Upper lobe of right lung (tissue), 1 donor: ENCODE data around the gene RAMAC. TPM values are rescaled to one million over a fixed set of nuclear protein-coding genes. Genes with fewer than 3 reads are reported as not detected.

Experiments
- ATAC-seq: fragments of 200-7000 bp; cut with Tn5 transposase; one replicate; pipeline ENCODE4 v1.9.1; 2020; ENCODE audit warnings: mild to moderate bottlenecking, moderate library complexity
- DNase-seq: peaks from one replicate; pipeline ENCODE4 v3.0.0-alpha.2; 2020
- H3K27ac ChIP-seq: fragments of 200-600 bp; one replicate; pipeline ENCODE4 v1.8.0; 2022
- H3K27me3 ChIP-seq: fragments of 200-600 bp; one replicate; pipeline ENCODE4 v1.8.0; 2022; ENCODE audit warnings: mild to moderate bottlenecking
- H3K36me3 ChIP-seq: fragments of 200-600 bp; one replicate; pipeline ENCODE4 v1.8.0; 2022
- H3K4me1 ChIP-seq: fragments of 200-600 bp; one replicate; pipeline ENCODE4 v1.8.0; 2022
- H3K4me3 ChIP-seq: fragments of 200-600 bp; one replicate; pipeline ENCODE4 v1.8.0; 2022; ENCODE audit warnings: mild to moderate bottlenecking
- H3K9me3 ChIP-seq: fragments of 200-600 bp; one replicate; pipeline ENCODE4 v1.8.0; 2022
- intact Hi-C: fragments of 100-400 bp; cut with DNase I; formaldehyde crosslinking; loops from one replicate; pipeline ENCODE4 v1.11.0; 2022
- total RNA-seq: library from RNA; stranded (reverse); fragmentation: NEBNext Ultra II Directional; extraction: Animal tissue kit (Norgen Biotek cat#: 25700); gene quantifications from one replicate; pipeline ENCODE4 v1.2.1, GENCODE V29; 2021
- TF ChIP-seq, protein P1 (sequence below): fragments of 200-600 bp; IDR thresholded peaks from one replicate; pipeline ENCODE4 v1.8.0; 2022; ENCODE audit warnings: antibody characterized with exemption
- donor health status: DM: no; HTN: yes; CAD: no; lungs with severe emphysema.

The RAMAC gene
- total RNA-seq, 1 donor from 2014 or later = 15.4 TPM

GRCh38 chr15:82969353-82969752 is 16.7 kb upstream of the RAMAC start:
- TF ChIP-seq, protein P1, sequence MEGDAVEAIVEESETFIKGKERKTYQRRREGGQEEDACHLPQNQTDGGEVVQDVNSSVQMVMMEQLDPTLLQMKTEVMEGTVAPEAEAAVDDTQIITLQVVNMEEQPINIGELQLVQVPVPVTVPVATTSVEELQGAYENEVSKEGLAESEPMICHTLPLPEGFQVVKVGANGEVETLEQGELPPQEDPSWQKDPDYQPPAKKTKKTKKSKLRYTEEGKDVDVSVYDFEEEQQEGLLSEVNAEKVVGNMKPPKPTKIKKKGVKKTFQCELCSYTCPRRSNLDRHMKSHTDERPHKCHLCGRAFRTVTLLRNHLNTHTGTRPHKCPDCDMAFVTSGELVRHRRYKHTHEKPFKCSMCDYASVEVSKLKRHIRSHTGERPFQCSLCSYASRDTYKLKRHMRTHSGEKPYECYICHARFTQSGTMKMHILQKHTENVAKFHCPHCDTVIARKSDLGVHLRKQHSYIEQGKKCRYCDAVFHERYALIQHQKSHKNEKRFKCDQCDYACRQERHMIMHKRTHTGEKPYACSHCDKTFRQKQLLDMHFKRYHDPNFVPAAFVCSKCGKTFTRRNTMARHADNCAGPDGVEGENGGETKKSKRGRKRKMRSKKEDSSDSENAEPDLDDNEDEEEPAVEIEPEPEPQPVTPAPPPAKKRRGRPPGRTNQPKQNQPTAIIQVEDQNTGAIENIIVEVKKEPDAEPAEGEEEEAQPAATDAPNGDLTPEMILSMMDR = no peak
- intact Hi-C loops = no loop called here
- H3K27me3 ChIP-seq = no peaks in the 10 kb centered on the region
- no peaks in the 10 kb centered on the region for H3K9me3 ChIP-seq
- H3K4me1 ChIP-seq = no peaks in the 10 kb centered on the region
- H3K4me3 ChIP-seq = no peak overlapping the region
- ATAC-seq = no peak
- no peaks in the 10 kb centered on the region for H3K36me3 ChIP-seq
- DNase-seq = no peak
- H3K27ac ChIP-seq = no peak overlapping the region

DNA sequence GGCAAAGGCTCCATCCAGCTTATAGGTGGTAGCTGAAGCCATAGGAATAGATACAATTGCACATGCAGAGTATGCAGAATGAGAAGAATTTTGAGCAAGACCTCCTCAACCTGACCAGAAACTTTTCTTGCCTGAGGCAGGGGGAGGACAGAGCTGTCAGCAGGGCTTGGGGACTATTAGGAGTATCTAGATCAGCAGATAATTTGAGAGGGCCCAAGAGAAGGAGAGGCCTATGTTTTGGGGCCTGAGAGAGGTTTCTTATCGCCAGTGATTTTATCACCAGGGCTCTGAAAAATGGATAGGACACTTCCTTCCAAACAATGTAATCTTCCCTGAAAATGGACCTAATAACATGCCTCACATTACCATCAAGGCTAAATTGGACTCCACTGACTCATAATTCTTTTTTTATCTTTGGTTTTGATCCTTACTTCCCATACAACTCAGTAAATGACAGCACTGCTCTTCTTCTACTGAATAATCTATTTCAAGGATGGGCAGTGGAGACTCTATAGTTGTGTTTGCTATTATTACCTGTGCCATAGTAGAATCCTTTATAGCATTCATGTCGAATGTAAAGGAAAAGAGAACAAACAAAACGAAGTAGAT is 15.8 kb upstream of the RAMAC start:
- DNase-seq (no peak), ATAC-seq (no peak)
- no peaks in the 10 kb centered on the region for H3K27me3 ChIP-seq
- H3K36me3 ChIP-seq = no peaks in the 10 kb centered on the region
- H3K4me1 ChIP-seq = no peaks in the 10 kb centered on the region
- TF ChIP-seq, protein P1 = no peak
- no peak overlapping the region for H3K4me3 ChIP-seq
- no peaks in the 10 kb centered on the region for H3K9me3 ChIP-seq
- intact Hi-C loops = no loop called here
- H3K27ac ChIP-seq = no peak overlapping the region

DNA sequence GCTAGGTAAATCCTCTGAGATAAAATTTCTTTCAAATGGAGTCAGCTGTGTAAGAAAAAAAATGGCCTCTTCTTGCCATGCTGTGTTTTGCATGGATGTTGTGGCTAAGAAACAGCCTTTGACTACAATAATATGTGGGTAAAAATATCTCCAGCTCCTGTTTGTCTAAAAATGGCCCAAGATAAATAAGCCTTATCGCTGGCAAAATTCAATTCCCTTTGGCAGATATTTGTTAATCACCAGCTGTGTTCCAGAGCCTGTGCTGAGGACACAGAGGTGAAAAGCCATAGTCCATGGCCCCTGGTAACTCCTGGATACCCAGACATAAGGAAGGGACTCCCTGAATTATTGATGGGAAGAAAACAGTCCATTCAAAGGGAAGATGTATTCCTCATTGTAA is 15.3 kb upstream of the RAMAC start:
- no peaks in the 10 kb centered on the region for H3K4me1 ChIP-seq
- no peaks in the 10 kb centered on the region for H3K36me3 ChIP-seq
- no peaks in the 10 kb centered on the region for H3K27me3 ChIP-seq
- DNase-seq (no peak), ATAC-seq (no peak)
- intact Hi-C loops = no loop called here
- H3K27ac ChIP-seq = no peak overlapping the region
- no peak overlapping the region for H3K4me3 ChIP-seq
- H3K9me3 ChIP-seq = no peaks in the 10 kb centered on the region
- TF ChIP-seq, protein P1 = no peak

- ATAC-seq = no peak
Measured at GRCh38 chr15:82971218-82971984, 14.6 kb upstream of the RAMAC start.

DNA sequence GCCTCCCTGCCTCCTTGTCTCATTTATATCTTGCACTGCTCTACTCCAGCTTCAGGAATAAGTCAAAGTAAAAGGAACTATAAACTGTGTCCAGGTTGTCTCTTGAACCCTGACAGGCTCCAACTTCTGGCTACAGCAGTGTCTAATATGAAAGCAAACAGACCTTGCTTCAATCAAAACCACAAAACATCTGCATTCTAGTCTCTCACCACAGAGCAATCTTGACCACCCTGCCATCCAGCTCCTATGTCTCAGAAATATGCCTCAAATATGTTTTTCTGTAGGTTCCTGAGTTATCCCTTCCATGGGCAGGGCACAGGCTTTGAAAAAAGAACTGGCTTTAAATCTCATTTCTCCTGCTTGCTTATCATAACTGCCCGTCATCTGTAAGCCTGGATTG is 13.0 kb upstream of the RAMAC start:
- intact Hi-C loops = no loop called here
- no peak for ATAC-seq
- no peak overlapping the region for H3K27ac ChIP-seq

More at GRCh38 chr15:82971218-82971984, 14.6 kb upstream of the RAMAC start:
- H3K9me3 ChIP-seq = no peaks in the 10 kb centered on the region
- intact Hi-C loops = no loop called here
- H3K27ac ChIP-seq = no peak overlapping the region
- no peak overlapping the region for H3K4me3 ChIP-seq
- TF ChIP-seq, protein P1 = no peak
- H3K4me1 ChIP-seq = no peaks in the 10 kb centered on the region
- DNase-seq = no peak
- H3K36me3 ChIP-seq = no peaks in the 10 kb centered on the region
- H3K27me3 ChIP-seq = no peaks in the 10 kb centered on the region

More for the DNA sequence above, 13.0 kb upstream of the RAMAC start:
- TF ChIP-seq, protein P1 = no peak
- H3K9me3 ChIP-seq = no peaks in the 10 kb centered on the region
- no peaks in the 10 kb centered on the region for H3K4me1 ChIP-seq
- H3K4me3 ChIP-seq = no peak overlapping the region
- H3K27me3 ChIP-seq = no peaks in the 10 kb centered on the region
- no peak for DNase-seq
- no peaks in the 10 kb centered on the region for H3K36me3 ChIP-seq
